Anterior cingulate cortex (tissue), 58 donors: ENCODE data around the gene FHL5.
"Not testable (repeated sequence)": the region's sequence is repeated elsewhere in the genome, so short reads cannot be mapped to it uniquely, and the experiment has no call there.

Source experiments
- DNase-seq, 58 donors: peaks; one replicate each; lab custom pipeline; 2025; lab: John Stamatoyannopoulos, UW

FHL5 gene, protein sequence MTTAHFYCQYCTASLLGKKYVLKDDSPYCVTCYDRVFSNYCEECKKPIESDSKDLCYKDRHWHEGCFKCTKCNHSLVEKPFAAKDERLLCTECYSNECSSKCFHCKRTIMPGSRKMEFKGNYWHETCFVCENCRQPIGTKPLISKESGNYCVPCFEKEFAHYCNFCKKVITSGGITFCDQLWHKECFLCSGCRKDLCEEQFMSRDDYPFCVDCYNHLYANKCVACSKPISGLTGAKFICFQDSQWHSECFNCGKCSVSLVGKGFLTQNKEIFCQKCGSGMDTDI

GRCh38 chr6:96562886-96563285, at the start of gene FHL5:
TSS of gene FHL5 (plus strand) at chr6:96563128. CDS start at chr6:96603614, 40,486 bp downstream.
- no peak for DNase-seq

DNA sequence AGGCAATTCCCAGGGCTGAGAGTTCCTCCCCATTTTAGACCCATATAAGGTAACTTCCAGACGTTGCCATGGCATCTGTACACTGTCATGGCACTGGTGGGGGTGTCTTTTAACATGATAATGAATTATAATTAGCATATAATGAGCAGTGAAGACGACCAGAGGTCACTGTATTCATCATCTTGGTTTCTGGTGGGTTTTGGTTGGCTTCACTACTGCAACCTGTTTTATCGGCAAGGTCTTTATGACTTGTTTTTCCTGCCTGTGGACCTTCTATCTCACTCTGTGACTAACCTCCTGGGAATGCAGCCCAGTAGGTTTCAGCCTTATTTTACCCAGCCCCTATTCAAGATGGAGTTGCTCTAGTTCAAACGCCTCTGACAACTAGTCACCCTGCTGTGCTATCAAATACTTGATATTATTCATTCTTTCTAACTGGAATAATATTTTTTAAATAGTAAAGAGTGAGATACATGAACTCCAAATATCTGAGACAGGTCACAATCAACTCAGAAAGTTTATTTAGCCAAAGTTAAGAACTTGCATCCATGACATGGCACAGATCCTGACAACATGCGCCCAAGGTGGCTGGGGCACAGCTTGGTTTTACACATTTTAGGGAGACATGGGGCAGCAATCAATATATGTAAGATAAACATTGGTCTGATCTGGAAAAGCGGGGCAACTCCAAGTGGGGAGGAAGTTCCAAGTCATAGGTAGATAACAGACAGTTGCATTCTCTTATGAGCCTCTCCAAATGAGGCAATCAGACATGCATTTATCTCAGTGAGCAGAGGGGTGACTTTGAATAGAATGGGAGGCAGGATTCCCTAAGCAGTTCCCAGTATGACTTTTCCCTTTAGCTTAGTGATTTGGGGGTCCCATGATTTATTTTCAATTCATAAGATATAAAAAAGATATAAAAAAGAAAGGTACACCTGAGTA, 42.5 kb upstream of the FHL5 start:
- DNase-seq, result no peak

DNA sequence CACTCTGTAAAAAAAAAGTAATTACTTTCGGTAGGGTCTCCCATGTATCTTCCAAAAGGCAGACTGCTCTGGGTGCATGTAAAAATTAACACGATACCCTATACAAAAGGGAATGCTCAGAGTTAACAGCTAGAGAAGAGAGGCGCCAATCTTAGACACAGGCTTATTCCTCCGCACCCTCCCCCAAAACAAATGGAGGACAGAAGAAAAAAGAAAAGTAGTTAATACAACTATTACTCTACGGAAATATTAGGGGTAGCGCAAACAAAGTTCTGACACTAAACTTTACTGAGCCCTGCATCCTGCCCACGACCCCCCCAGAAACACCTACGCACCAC, 41.7 kb upstream of the FHL5 start:
- DNase-seq, result no peak

DNA sequence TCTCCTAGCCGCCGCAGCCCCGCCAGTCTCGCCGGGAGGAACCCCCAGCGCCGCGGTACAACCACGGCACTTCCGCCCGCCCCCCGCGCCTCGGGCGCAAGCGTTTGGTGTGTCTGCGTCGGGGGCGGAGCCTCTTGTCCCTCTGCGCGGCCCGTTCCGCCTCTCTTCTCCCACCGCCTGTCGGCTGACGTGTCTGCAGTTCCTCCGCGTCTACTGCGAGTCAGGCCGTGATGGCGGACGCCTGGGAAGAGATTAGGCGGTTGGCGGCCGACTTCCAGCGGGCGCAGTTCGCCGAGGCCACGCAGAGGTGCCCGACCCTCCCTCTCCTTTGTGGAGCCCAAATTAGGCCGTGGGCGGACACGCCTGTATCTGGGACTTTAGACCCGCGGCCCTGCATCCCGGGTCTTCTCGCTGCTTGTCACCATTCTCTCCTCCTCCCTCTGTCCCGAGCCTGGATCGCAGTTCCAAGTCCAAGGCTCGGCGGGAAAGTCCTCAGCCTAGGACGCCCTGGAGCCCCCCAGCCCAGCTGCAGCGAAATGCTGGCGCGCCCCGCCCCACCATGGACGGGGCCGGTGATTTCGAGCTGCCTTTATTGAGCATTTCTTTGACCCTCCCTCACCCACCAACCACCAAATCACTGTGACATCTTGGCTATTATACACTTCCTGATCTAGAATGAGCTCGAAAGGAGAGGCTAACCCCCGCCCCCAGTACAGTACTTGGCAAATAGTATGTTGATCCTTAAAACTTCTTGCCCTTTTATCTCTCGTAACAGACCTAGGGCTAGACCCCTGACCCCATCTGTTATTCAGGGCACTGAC, 41.1 kb upstream of the FHL5 start, which contains the start of gene UFL1:
TSS of gene UFL1 (plus strand) at position 163 of the 821 bp plus-strand sequence. CDS start at position 231, 68 bp downstream.
- peak; percentile 50 to 96 (median 90) for DNase-seq

DNA sequence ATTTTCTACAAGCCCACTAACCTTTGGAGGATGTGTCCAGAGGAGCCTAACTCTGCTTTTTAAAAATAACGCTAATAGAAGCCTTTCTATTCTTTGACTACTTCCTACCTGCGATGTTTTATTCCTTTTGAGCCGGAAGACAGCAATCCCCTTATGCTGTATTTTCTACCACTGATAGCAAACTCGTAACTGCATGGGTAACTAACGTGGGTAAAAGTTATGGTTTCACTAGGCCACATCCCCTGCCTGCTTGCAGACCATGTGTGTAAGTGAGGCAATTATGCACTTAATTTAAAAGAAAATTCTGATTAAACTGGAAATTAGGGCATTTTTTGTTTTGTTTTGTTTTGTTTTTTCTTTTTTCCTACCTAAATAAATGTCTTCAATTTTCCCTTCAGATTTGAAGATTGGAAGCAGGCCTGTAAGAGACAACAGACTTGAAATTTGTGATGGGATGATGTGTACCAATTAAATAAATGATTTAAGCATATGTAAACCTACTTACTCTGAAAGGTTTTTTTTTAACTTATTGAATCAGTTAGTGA, 40.4 kb upstream of the FHL5 start:
- no peak for DNase-seq

- DNase-seq, result no peak
These were observed 34.7 kb upstream of the FHL5 start for GRCh38 chr6:96528193-96528592.

- no peak for DNase-seq
These were observed 30.5 kb upstream of the FHL5 start for GRCh38 chr6:96532399-96532798.

GRCh38 chr6:96537726-96538125, 25.2 kb upstream of the FHL5 start:
- DNase-seq, result no peak

- DNase-seq, result no peak
These were observed 20.2 kb upstream of the FHL5 start for GRCh38 chr6:96542702-96543101.

- no peak for DNase-seq
These were observed 17.0 kb upstream of the FHL5 start for GRCh38 chr6:96545882-96546281.

- DNase-seq, result no peak
These were observed 15.3 kb upstream of the FHL5 start for GRCh38 chr6:96547654-96548053.

DNA sequence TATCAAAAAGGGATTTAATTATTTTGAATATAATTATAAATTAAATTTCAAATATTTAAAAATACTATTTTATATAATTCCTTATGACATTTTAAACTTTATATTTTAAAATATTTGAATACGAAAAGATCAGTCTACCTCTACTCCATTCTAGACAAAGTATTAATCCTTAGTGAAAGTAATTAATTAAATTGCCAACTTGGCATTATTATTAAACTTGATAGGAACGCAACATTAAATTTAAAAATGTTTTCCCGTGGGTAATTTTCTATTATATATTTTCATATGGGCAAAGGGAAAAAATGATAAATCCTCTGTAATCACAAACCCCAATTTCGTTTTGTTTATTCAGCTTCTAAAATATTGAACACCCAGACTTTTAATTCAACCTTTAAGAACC, 8.4 kb upstream of the FHL5 start:
- no peak for DNase-seq

DNA sequence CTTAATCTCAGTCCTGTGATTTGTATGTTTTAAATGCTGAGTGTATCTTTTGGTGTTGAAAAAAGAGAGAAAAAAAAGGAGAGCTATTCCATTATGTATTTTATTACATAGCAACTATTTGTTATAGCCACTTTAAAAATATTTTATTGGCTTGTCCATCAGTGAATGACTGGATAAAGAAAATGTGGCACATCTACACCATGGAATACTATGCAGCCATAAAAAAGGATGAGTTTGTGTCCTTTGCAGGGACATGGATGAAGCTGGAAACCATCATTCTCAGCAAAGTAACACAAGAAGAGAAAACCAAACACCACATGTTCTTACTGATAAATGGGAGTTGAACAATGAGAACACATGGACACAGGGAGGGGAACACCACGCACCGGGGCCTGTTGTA, 3.2 kb upstream of the FHL5 start:
- not testable (repeated sequence) for DNase-seq

DNA sequence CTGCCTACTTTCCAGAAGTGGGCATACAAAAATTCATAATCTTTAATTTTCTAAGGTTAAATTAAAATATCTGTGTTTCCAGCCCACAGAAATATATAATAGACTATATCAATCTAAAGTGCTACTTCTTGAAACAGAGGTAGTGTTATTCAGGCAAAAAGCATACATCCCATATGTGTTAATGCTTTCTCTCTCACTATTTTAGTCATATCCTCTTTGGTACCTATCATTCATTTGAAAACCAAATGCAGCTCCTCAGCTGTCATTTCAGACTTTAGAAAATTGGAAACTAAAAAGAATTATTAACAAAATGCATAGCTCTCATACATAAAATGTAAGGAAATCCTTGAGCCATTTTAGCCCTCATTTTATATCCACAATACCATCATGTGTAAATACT, 925 bp downstream of the FHL5 start:
- no peak for DNase-seq

GRCh38 chr6:96570053-96570452, 7.1 kb downstream of the FHL5 start:
- DNase-seq, result no peak

DNA sequence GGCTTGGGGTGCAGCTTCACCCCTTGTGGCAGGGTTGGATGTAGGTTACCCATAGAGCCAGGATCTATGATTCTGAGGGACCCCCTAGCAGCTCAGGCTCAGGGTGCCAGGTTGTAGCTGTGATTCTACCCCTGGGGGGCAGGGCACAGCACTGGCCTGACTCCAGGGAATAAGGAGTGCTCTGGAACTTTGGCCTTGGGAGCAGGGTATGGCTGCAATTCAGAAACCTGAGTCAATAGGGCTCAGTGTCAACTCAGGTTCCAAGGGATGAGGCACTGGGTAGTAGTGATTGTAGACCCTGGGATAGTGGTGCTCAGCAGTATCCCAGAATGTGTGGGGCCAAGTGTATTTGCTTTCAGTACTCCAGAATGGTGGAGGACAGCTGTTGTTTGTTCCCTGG, 8.6 kb downstream of the FHL5 start:
- no peak for DNase-seq

DNA sequence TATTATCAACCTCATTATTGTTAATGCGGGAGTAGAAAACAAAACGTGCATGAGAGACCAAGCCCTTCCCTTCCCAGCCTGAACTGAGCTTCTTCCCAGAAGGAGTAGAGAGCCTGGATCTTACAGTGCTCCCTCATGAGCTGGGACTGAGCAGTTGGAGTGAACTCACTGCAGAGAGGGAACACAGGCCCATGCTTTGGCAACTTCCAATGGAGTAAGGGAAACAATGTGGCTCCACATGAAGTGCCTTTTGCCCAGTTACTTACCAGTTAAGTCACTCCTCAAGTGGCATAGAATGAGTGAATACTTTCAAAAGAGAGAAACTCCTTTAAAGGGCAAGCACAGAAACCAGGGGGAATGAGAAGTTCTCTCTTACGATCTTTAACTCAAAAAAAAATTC, 12.4 kb downstream of the FHL5 start:
- DNase-seq, result peak in 14 of 58 donors; percentile 1 to 43 (median 6)

- no peak for DNase-seq
These were observed 13.3 kb downstream of the FHL5 start for GRCh38 chr6:96576221-96576620.

GRCh38 chr6:96582021-96582420, 19.1 kb downstream of the FHL5 start:
- DNase-seq, result no peak

GRCh38 chr6:96582436-96582835, 19.5 kb downstream of the FHL5 start:
- DNase-seq, result no peak

DNA sequence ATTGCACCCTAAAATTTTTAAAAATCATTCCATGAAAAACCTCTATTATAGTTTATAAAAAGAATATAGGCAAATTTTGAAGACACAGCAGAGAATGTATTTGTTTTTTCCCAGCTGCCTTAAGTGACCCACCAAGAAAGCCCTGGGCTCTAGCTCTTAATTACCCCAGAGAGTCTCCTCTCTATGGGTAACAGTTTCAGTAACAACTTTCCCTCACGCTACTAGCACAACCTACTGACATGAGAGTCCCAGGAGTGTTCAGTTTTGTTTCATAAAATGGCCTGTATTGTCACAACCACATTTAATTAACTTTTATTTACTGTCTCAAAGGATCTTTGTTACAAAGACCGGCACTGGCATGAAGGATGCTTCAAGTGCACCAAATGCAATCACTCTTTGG, 41.5 kb downstream of the FHL5 start:
- DNase-seq, result no peak
